SU-DHL-6 (cell line): ENCODE data around the gene MAPK12.

Experiments used
- CTCF ChIP-seq: fragments of 200-600 bp; sonication (generic); IDR thresholded peaks from one replicate; pipeline ENCODE4 v1.5.1; 2017; ENCODE audit warnings: antibody characterized with exemption, mild to moderate bottlenecking, low read length, moderate library complexity; ENCODE audit not compliant: insufficient read depth, poor library complexity, severe bottlenecking
- EZH2phosphoT487 ChIP-seq: fragments of 200-600 bp; sonication (generic), shearing (Covaris generic); conservative IDR thresholded peaks from 2 replicates; pipeline ENCODE4 v1.6.1; 2018; ENCODE audit warnings: mild to moderate bottlenecking, antibody characterized with exemption, low read length, moderate library complexity, mixed read lengths

- TF ChIP-seq EZH2phosphoT487 (no peak), CTCF (no peak)
Measured at GRCh38 chr22:50264104-50264745, 2.7 kb upstream of the MAPK12 start.
